ENCODE data around the gene LAD1.

LAD1 gene

GRCh38 chr1:201399018-201399351 is at the start of gene LAD1:
Gene LAD1, minus strand, starts transcription at chr1:201399324. Its CDS starts 18 bp downstream, at chr1:201399306.
- DNase-seq, result no peak

- no peak for DNase-seq
Measured at GRCh38 chr1:201447903-201448871, 49.1 kb upstream of the LAD1 start.

GRCh38 chr1:201445310-201445709 is 46.2 kb upstream of the LAD1 start:
- DNase-seq, result no peak

- no peak for DNase-seq
Measured at GRCh38 chr1:201444792-201445191, 45.7 kb upstream of the LAD1 start.

- DNase-seq, result no peak
Measured at GRCh38 chr1:201443747-201444146, 44.6 kb upstream of the LAD1 start.

GRCh38 chr1:201436969-201437368 is 37.8 kb upstream of the LAD1 start:
- DNase-seq, result no peak

GRCh38 chr1:201436393-201436792 is 37.3 kb upstream of the LAD1 start:
- DNase-seq, result no peak

GRCh38 chr1:201434266-201434665 is 35.1 kb upstream of the LAD1 start:
- DNase-seq, result no peak

GRCh38 chr1:201433609-201434008 is 34.5 kb upstream of the LAD1 start:
- no peak for DNase-seq

GRCh38 chr1:201430776-201431175 is 31.7 kb upstream of the LAD1 start:
- DNase-seq, result no peak

- DNase-seq, result no peak
Measured at GRCh38 chr1:201429736-201430501, 30.8 kb upstream of the LAD1 start.

GRCh38 chr1:201427963-201428362 is 28.8 kb upstream of the LAD1 start:
- DNase-seq, result no peak

- no peak for DNase-seq
Measured at GRCh38 chr1:201426479-201427310, 27.6 kb upstream of the LAD1 start.

- no peak for DNase-seq
Measured at GRCh38 chr1:201424146-201424545, 25.0 kb upstream of the LAD1 start.

- DNase-seq, result no peak
Measured at GRCh38 chr1:201423655-201424054, 24.5 kb upstream of the LAD1 start.

- no peak for DNase-seq
Measured at GRCh38 chr1:201422436-201423030, 23.4 kb upstream of the LAD1 start.

GRCh38 chr1:201422026-201422425 is 22.9 kb upstream of the LAD1 start:
- DNase-seq, result no peak

- DNase-seq, result no peak
Measured at GRCh38 chr1:201421041-201421440, 21.9 kb upstream of the LAD1 start.

- no peak for DNase-seq
Measured at GRCh38 chr1:201420608-201421002, 21.5 kb upstream of the LAD1 start.

GRCh38 chr1:201419746-201420607 is 20.9 kb upstream of the LAD1 start:
- no peak for DNase-seq

GRCh38 chr1:201419256-201419655 is 20.1 kb upstream of the LAD1 start:
- DNase-seq, result no peak

- DNase-seq, result no peak
Measured at GRCh38 chr1:201418461-201418860, 19.3 kb upstream of the LAD1 start.
